Activated T-helper 17 cell treated with anti-CD3 and anti-CD28 coated beads, Interleukin-2, amount 50 U/mL, for 72 hours (primary cell): ENCODE data around the gene ATP2A1. TPM values are rescaled to one million over a fixed set of nuclear protein-coding genes. Genes with fewer than 3 reads are reported as not detected.
"Not testable (repeated sequence)": the region's sequence is repeated elsewhere in the genome, so short reads cannot be mapped to it uniquely, and the experiment has no call there.

Experiments used
- ATAC-seq: fragments of 150-1000 bp; cut with Tn5 transposase; replicated peaks from 2 replicates; pipeline ENCODE4 v1.10.0; 2021; ENCODE audit warnings: mild to moderate bottlenecking, moderate library complexity
- H3K27ac Mint-ChIP-seq: one replicate; pipeline ENCODE4 v1.8.0; 2022; ENCODE audit warnings: mixed read lengths
- H3K27me3 Mint-ChIP-seq: one replicate; pipeline ENCODE4 v1.8.0; 2022; ENCODE audit warnings: mixed read lengths
- H3K36me3 Mint-ChIP-seq: one replicate; pipeline ENCODE4 v1.8.0; 2022; ENCODE audit warnings: low read depth, mild to moderate bottlenecking, mixed read lengths
- H3K4me1 Mint-ChIP-seq: one replicate; pipeline ENCODE4 v1.8.0; 2022; ENCODE audit warnings: mixed read lengths
- H3K4me3 Mint-ChIP-seq: one replicate; pipeline ENCODE4 v1.8.0; 2022; ENCODE audit warnings: mild to moderate bottlenecking, mixed read lengths
- H3K9me3 Mint-ChIP-seq: one replicate; pipeline ENCODE4 v1.8.0; 2022; ENCODE audit warnings: mixed read lengths
- total RNA-seq, 2 donors: library from RNA; stranded (reverse); gene quantifications; one replicate each; pipeline ENCODE4 v1.2.3, GENCODE V29; 2022

ATP2A1 gene
- total RNA-seq, 2 donors from 2014 or later = 2.2 to 3.1 TPM

DNA sequence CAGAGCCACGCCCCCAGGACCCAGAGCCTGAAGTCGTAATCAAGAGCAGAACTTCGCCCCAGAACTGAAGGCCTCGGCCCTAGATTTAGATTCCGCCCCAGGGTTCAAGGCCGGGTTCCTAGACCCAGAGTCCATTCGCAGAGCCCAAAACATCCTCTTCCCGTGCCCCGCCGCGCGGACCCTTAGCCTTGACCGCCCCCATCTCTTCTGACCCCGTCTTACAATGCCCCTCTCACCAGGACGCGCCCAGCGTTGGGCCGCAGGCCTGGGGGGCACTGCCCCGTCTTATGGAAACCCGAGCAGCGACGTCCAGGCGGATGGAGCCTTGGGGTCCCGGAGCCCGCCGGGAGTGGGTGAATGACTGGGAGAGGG is 58.5 kb downstream of the ATP2A1 start:
- Mint-ChIP-seq H3K27ac (peak overlapping the region; percentile 81), H3K4me3 (peak overlapping the region; percentile 87), H3K4me1 (peaks cover 20% of the 10 kb centered on the region), H3K9me3 (no peaks in the 10 kb centered on the region), H3K36me3 (no peaks in the 10 kb centered on the region), H3K27me3 (no peaks in the 10 kb centered on the region)
- no peak for ATAC-seq

DNA sequence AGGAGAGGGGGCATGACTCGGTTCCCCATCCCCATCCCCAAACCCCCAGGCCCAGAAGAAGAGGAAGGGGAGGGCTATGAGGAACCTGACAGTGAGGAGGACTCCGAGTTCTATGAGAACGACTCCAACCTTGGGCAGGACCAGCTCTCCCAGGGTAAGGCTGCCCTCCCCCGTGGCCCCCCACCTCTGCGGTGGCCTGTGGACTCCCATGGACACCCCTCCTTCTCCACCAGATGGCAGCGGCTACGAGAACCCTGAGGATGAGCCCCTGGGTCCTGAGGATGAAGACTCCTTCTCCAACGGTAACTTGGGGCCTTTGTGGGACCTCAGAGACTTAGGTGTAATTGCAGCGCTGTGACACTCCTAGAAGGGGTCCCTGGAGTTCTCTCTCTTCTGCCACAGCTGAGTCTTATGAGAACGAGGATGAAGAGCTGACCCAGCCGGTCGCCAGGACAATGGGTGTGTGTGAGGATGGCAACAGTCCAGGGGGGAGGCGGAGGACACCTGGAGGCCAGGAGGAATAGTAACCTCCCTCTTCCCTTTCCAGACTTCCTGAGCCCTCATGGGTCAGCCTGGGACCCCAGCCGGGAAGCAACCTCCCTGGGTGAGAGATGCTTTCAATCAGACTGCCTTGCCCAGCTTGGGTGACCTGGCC is 59.1 kb downstream of the ATP2A1 start:
- no peaks in the 10 kb centered on the region for H3K27me3 Mint-ChIP-seq
- no peaks in the 10 kb centered on the region for H3K9me3 Mint-ChIP-seq
- no peak overlapping the region for H3K27ac Mint-ChIP-seq
- no peak overlapping the region for H3K4me3 Mint-ChIP-seq
- H3K4me1 Mint-ChIP-seq = peaks cover 20% of the 10 kb centered on the region
- no peak for ATAC-seq
- no peaks in the 10 kb centered on the region for H3K36me3 Mint-ChIP-seq

DNA sequence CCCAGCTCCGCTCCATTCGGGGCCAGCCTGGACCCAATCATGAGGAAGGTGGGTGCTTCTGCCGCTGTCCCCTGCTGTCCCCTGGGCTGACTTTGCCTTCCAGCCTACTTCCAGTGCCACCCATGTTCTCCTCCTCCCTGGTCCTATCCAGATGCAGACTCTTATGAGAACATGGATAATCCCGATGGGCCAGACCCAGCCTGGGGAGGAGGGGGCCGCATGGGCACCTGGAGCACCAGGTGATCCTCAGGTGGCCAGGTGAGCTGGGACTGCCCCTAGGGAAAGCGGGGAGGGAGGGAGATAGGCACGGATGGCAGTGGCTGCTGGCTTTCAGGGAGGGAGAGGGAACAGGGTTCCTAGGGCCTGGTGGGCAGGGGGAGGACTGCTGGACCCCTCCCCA is 60.4 kb downstream of the ATP2A1 start:
- no peak for ATAC-seq

DNA sequence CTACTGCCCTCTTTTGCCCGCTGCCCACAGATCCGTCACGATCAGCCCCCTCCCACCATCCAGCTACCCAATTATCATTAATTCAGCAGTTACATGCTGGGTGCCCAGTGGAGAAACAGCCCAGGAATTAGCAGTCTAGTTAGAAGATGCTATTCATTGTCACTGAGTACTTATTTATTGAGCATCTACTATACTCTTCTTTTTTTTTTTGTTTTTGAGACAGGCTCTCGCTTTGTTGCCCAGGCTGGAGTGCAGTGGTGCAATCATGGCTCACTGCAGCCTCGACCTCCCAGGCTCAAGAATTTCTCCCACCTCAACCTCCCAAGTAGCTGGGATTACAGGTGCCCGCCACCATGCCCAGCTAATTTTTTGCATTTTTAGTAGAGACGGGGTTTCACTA is 61.5 kb downstream of the ATP2A1 start:
- not testable (repeated sequence) for ATAC-seq, H3K27ac Mint-ChIP-seq, H3K4me3 Mint-ChIP-seq, H3K36me3 Mint-ChIP-seq, H3K9me3 Mint-ChIP-seq, H3K27me3 Mint-ChIP-seq
- peaks cover 13% of the 10 kb centered on the region for H3K4me1 Mint-ChIP-seq

More for the DNA sequence above, 60.4 kb downstream of the ATP2A1 start:
- Mint-ChIP-seq H3K9me3 (no peaks in the 10 kb centered on the region), H3K27ac (no peak overlapping the region), H3K36me3 (no peaks in the 10 kb centered on the region), H3K27me3 (no peaks in the 10 kb centered on the region), H3K4me1 (peaks cover 20% of the 10 kb centered on the region), H3K4me3 (no peak overlapping the region)

DNA sequence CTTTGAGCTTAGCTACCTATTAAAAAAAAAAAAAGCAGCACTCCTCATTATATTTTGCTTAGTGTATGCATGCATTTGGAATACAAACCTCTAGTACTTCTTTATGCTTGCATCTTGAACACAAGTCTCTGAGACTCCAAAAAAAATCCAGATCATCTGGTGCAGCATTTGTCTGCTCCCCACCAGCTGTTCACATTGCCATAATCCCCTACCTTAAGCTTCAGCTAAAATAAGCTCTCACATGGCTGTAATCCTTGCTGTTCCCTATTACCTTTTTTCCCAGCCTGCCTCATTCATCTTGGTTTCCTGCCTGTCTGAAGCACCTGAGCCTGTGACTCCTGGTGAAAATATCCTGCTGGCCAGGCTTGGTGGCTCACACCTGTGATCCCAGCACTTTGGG is 65.0 kb downstream of the ATP2A1 start:
- H3K27me3 Mint-ChIP-seq = no peaks in the 10 kb centered on the region
- no peak for ATAC-seq
- no peak overlapping the region for H3K27ac Mint-ChIP-seq
- peaks cover 11% of the 10 kb centered on the region for H3K4me1 Mint-ChIP-seq
- no peaks in the 10 kb centered on the region for H3K36me3 Mint-ChIP-seq
- no peaks in the 10 kb centered on the region for H3K9me3 Mint-ChIP-seq
- no peak overlapping the region for H3K4me3 Mint-ChIP-seq

DNA sequence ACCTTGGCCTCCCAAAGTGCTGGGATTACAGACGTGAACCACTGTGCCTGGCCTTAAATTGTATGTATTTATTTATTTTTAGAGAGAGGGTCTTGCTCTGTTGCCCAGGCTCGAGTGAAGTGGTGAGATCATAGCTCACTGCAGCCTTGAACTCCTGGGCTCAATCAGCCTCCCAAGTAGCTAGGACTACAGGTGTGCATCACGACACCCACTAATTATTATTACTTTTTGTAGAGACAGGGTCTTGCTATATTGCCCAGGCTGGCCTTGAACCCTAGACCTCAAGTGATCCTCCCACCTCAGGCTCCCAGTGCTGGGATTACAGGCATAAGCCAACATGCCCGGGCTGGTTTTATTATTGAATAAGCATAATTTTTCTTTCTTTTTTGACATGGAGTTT is 68.4 kb downstream of the ATP2A1 start:
- no peak for ATAC-seq
- H3K9me3 Mint-ChIP-seq = no peaks in the 10 kb centered on the region
- no peak overlapping the region for H3K27ac Mint-ChIP-seq
- H3K4me1 Mint-ChIP-seq = peaks cover 14% of the 10 kb centered on the region
- no peaks in the 10 kb centered on the region for H3K27me3 Mint-ChIP-seq
- H3K36me3 Mint-ChIP-seq = peaks cover 13% of the 10 kb centered on the region
- H3K4me3 Mint-ChIP-seq = no peak overlapping the region

DNA sequence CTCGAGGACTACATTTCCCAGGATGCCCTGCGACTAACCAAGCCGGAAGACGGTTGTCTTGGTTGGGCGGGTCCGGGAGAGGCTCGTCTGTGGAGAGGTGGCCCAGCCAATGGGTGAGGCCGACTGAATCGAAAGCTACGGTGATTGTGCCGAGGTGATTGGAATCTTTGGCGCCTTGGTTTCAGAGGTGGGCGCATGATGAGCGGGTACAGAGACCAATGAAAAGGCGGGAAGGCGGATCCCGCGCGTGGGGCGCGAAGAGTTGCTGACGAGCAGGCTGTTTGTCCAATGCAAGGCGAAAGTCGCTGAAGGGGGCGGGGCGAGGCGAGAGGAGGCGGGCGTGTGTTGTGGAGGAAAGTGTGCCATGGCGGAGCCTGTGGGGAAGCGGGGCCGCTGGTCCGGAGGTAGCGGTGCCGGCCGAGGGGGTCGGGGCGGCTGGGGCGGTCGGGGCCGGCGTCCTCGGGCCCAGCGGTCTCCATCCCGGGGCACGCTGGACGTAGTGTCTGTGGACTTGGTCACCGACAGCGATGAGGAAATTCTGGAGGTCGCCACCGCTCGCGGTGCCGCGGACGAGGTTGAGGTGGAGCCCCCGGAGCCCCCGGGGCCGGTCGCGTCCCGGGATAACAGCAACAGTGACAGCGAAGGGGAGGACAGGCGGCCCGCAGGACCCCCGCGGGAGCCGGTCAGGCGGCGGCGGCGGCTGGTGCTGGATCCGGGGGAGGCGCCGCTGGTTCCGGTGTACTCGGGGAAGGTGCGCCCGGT is 72.5 kb downstream of the ATP2A1 start, which contains the start of gene NFATC2IP:
Gene NFATC2IP, plus strand, starts transcription at position 290 of the 762 bp plus-strand sequence. Its CDS starts 75 bp downstream, at position 365.
- Mint-ChIP-seq H3K27ac (peak within 1 kb of the TSS; percentile 88), H3K4me1 (peaks cover 17% of the 10 kb centered on the region), H3K36me3 (peaks cover 55% of the 10 kb centered on the region), H3K9me3 (no peaks in the 10 kb centered on the region), H3K4me3 (peak within 1 kb of the TSS; percentile 82), H3K27me3 (no peaks in the 10 kb centered on the region)
- peak; percentile 98 for ATAC-seq

DNA sequence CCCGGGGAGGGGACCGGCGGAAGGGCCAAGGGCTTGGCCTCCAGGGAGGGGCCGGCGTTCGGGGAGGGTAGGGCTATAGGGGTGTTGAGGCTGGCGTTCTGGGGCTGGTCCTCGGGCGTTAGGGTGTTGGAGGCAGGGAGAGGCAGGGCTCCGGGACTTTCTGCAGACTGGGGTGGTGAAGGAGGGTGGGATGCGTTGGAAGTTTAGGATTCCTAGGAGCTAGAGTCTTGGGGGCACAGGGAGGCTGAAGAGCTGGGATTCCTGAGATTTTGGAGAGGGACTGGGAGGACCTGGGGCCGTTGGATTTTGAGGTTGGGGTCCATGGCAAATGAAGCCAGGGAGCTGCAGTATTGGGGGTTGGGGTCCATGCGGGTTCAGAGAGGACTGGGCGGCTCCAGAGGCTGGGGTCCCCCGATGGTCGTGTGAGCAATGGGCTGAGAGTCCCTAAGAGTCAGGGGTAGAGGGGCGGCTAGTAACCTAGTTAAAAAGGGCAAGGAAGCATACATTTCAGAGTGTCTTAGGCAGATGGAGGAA is 73.2 kb downstream of the ATP2A1 start:
- Mint-ChIP-seq H3K27me3 (no peaks in the 10 kb centered on the region), H3K36me3 (peaks cover 61% of the 10 kb centered on the region), H3K27ac (peak overlapping the region; percentile 88), H3K9me3 (no peaks in the 10 kb centered on the region), H3K4me1 (peaks cover 15% of the 10 kb centered on the region), H3K4me3 (peak overlapping the region; percentile 82)
- no peak for ATAC-seq

Other genes with a start within 250 kb of the ATP2A1 start
- not detected for gene NPIPB8, start 240.4 kb upstream of the ATP2A1 start, total RNA-seq
- gene EIF3C, start 167.0 kb upstream of the ATP2A1 start, total RNA-seq = 100 to 1,000 TPM; 356 to 481 TPM
- gene NPIPB9, start 126.7 kb upstream of the ATP2A1 start, total RNA-seq = 1 to 10 TPM; 4.2 to 7.0 TPM
- gene ATXN2L, start 55.5 kb upstream of the ATP2A1 start, total RNA-seq = 100 to 1,000 TPM; 246 to 339 TPM
- gene TUFM, start 32.1 kb upstream of the ATP2A1 start, total RNA-seq = 100 to 1,000 TPM; 140 to 291 TPM
- 10 to 100 TPM; 45.0 to 46.4 TPM for gene SH2B1, start 14.6 kb upstream of the ATP2A1 start, total RNA-seq
- gene RABEP2, start 46.8 kb downstream of the ATP2A1 start, total RNA-seq = 10 to 100 TPM; 21.5 to 34.1 TPM
- gene CD19, start 53.5 kb downstream of the ATP2A1 start, total RNA-seq = 1 to 10 TPM in 1 of 2 donors, not detected in 1; 2.1 TPM
- 100 to 1,000 TPM in 1 of 2 donors, 10 to 100 TPM in 1; 81.3 to 100 TPM for gene NFATC2IP, start 72.4 kb downstream of the ATP2A1 start, total RNA-seq
- 10 to 100 TPM; 15.0 to 26.8 TPM for gene SPNS1, start 96.3 kb downstream of the ATP2A1 start, total RNA-seq
- gene LAT, start 106.6 kb downstream of the ATP2A1 start, total RNA-seq = 100 to 1,000 TPM; 216 to 327 TPM